GM23248 (cell line): Measurements from ENCODE around the gene PLCB1.

Experiments used
- EZH2 ChIP-seq: fragments of 200-600 bp; sonication (generic); IDR thresholded peaks from 2 replicates; pipeline ENCODE4 v1.6.1; 2018; ENCODE audit warnings: antibody characterized with exemption, mild to moderate bottlenecking; ENCODE audit not compliant: insufficient read depth, poor library complexity, severe bottlenecking
- EZH2phosphoT487 ChIP-seq: fragments of 200-600 bp; sonication (generic); IDR thresholded peaks from 2 replicates; pipeline ENCODE4 v1.6.1; 2018; ENCODE audit warnings: antibody characterized with exemption, moderate library complexity, mild to moderate bottlenecking, low read depth; ENCODE audit not compliant: insufficient read depth

GRCh38 chr20:8163543-8163942 is 31.5 kb downstream of the PLCB1 start:
- no peak for TF ChIP-seq EZH2
- TF ChIP-seq EZH2phosphoT487: no peak
